Large intestine (tissue), 3 donors: ENCODE measurements around the gene IL2RA. TPM values are rescaled to one million over a fixed set of nuclear protein-coding genes. Genes with fewer than 3 reads are reported as not detected.
"Not testable (repeated sequence)": the region's sequence is repeated elsewhere in the genome, so short reads cannot be mapped to it uniquely, and the experiment has no call there.

ENCODE experiments used
- DNase-seq, 2 donors: peaks; one replicate each; pipeline versions ENCODE4 v3.0.0 to v3.0.0-alpha.2; 2013
- H3K27ac ChIP-seq: one replicate; pipeline ENCODE4 v1.5.1; 2013; ENCODE audit warnings: low read length
- H3K27me3 ChIP-seq: 2 replicates; pipeline ENCODE4 v1.6.1; 2013; ENCODE audit warnings: low read length; ENCODE audit not compliant: control insufficient read depth, insufficient read depth
- H3K36me3 ChIP-seq: 2 replicates; pipeline ENCODE4 v1.6.1; 2013; ENCODE audit warnings: low read length; ENCODE audit not compliant: control insufficient read depth, insufficient read depth
- H3K4me1 ChIP-seq: one replicate; pipeline ENCODE4 v1.6.1; 2013; ENCODE audit warnings: low read length; ENCODE audit not compliant: control insufficient read depth, insufficient read depth
- H3K4me3 ChIP-seq: one replicate; pipeline ENCODE4 v1.5.1; 2013; ENCODE audit warnings: low read length
- H3K9me3 ChIP-seq: one replicate; pipeline ENCODE4 v1.6.1; 2013; ENCODE audit warnings: mild to moderate bottlenecking, low read depth, low read length, moderate library complexity; ENCODE audit not compliant: control insufficient read depth
- whole genome bisulfite sequencing: methylation state at CpG from one replicate; pipeline ENCODE4 v1.1.5; 2013; ENCODE audit warnings: low lambda C conversion rate; ENCODE audit not compliant: insufficient coverage; 5-methylcytosine and 5-hydroxymethylcytosine counted together
- polyA plus RNA-seq: library from polyadenylated mRNA; unstranded; fragments of 120-200 nt; gene quantifications from one replicate; pipeline ENCODE4 v1.2.1, GENCODE V29; 2013

IL2RA gene
- polyA plus RNA-seq, 1 donor = 0.52 TPM

GRCh38 chr10:6048281-6049030, 13.7 kb downstream of the IL2RA start:
- H3K27ac ChIP-seq = no peak overlapping the region
- no peak for DNase-seq
- H3K9me3 ChIP-seq = no peaks in the 10 kb centered on the region
- H3K4me1 ChIP-seq = peaks cover 3% of the 10 kb centered on the region
- 88% methylated on average over 1 of the region's 7 CpGs for WGBS
- no peak overlapping the region for H3K4me3 ChIP-seq
- H3K27me3 ChIP-seq = peaks cover 13% of the 10 kb centered on the region
- no peaks in the 10 kb centered on the region for H3K36me3 ChIP-seq

DNA sequence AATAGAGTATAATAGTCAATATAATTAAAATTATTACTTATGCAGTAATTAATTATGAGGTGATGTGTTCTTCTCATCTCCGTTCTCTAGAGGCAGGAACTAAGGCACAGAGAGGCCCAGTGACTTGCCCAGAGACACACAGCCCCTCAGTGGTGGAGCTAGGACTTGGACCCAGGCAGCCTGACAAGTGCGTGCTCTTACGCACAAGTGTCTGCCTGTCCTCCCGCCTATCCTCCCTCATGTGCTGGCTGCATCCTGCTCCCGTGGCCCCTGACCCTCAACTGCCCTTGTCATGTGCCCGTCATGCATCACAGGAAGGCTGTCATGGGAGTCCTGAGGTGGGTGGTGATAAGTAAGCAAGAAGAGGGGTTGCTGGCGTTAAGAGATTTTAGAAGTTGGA, 14.3 kb downstream of the IL2RA start:
- H3K27ac ChIP-seq = no peak overlapping the region
- H3K9me3 ChIP-seq = no peaks in the 10 kb centered on the region
- WGBS = no CpG with 5 or more reads among the region's 7 CpGs
- H3K4me1 ChIP-seq = peaks cover 3% of the 10 kb centered on the region
- no peak for DNase-seq
- H3K4me3 ChIP-seq = no peak overlapping the region
- H3K27me3 ChIP-seq = peaks cover 13% of the 10 kb centered on the region
- no peaks in the 10 kb centered on the region for H3K36me3 ChIP-seq

GRCh38 chr10:6046773-6047611, 15.2 kb downstream of the IL2RA start:
- H3K27ac ChIP-seq = no peak overlapping the region
- peaks cover 13% of the 10 kb centered on the region for H3K27me3 ChIP-seq
- peaks cover 3% of the 10 kb centered on the region for H3K4me1 ChIP-seq
- H3K36me3 ChIP-seq = no peaks in the 10 kb centered on the region
- no peak overlapping the region for H3K4me3 ChIP-seq
- H3K9me3 ChIP-seq = no peaks in the 10 kb centered on the region
- DNase-seq = no peak
- WGBS = 80% methylated on average over 1 of the region's 14 CpGs

GRCh38 chr10:6045878-6046772, 16.0 kb downstream of the IL2RA start:
- Histone ChIP-seq H3K36me3 (no peaks in the 10 kb centered on the region), H3K9me3 (no peaks in the 10 kb centered on the region), H3K4me1 (peaks cover 2% of the 10 kb centered on the region), H3K27me3 (peaks cover 13% of the 10 kb centered on the region), H3K4me3 (no peak overlapping the region), H3K27ac (no peak overlapping the region)
- 60% methylated on average over 1 of the region's 9 CpGs for WGBS
- DNase-seq = no peak

GRCh38 chr10:6045314-6045848, 16.8 kb downstream of the IL2RA start:
- no peak overlapping the region for H3K27ac ChIP-seq
- no peak overlapping the region for H3K4me3 ChIP-seq
- peaks cover 13% of the 10 kb centered on the region for H3K27me3 ChIP-seq
- no peak for DNase-seq
- WGBS = 58% methylated on average over 5 of the region's 8 CpGs
- H3K4me1 ChIP-seq = no peaks in the 10 kb centered on the region
- no peaks in the 10 kb centered on the region for H3K9me3 ChIP-seq
- no peaks in the 10 kb centered on the region for H3K36me3 ChIP-seq

- WGBS = no CpG with 5 or more reads among the region's 4 CpGs
- DNase-seq = no peak
- H3K4me3 ChIP-seq = no peak overlapping the region
Measured at GRCh38 chr10:6044751-6045313, 17.3 kb downstream of the IL2RA start.

GRCh38 chr10:6044060-6044459, 18.1 kb downstream of the IL2RA start:
- no peak for DNase-seq
- no peaks in the 10 kb centered on the region for H3K36me3 ChIP-seq
- peaks cover 4% of the 10 kb centered on the region for H3K9me3 ChIP-seq
- no CpG with 5 or more reads among the region's 7 CpGs for WGBS
- H3K4me1 ChIP-seq = no peaks in the 10 kb centered on the region
- peaks cover 14% of the 10 kb centered on the region for H3K27me3 ChIP-seq
- H3K4me3 ChIP-seq = no peak overlapping the region
- H3K27ac ChIP-seq = no peak overlapping the region

More at GRCh38 chr10:6044751-6045313, 17.3 kb downstream of the IL2RA start:
- H3K4me1 ChIP-seq = no peaks in the 10 kb centered on the region
- peaks cover 11% of the 10 kb centered on the region for H3K27me3 ChIP-seq
- no peak overlapping the region for H3K27ac ChIP-seq
- no peaks in the 10 kb centered on the region for H3K36me3 ChIP-seq
- H3K9me3 ChIP-seq = no peaks in the 10 kb centered on the region

DNA sequence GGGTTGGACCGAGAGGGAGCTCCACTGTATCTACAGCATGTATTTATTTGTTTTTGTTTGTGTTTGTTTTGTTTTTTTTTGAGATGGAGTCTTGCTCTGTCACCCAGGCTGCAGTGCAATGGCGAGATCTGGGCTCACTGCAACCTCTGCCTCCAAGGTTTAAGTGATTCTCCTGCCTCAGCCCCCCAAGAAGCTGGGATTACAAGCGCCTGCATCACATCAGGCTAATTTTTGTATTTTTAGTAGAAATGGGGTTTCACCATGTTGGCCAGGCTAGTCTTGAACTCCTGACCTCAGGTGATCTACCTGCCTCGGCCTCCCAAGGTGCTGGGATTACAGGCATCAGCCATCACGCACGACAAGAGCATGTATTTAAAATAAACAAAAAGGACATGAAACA, 18.8 kb downstream of the IL2RA start:
- peaks cover 11% of the 10 kb centered on the region for H3K27me3 ChIP-seq

GRCh38 chr10:6040205-6040604, 22.0 kb downstream of the IL2RA start:
- no peak overlapping the region for H3K27ac ChIP-seq
- 95% methylated on average over 3 of the region's 5 CpGs for WGBS
- H3K27me3 ChIP-seq = peaks cover 15% of the 10 kb centered on the region
- DNase-seq = no peak
- peaks cover 4% of the 10 kb centered on the region for H3K9me3 ChIP-seq
- no peaks in the 10 kb centered on the region for H3K36me3 ChIP-seq
- no peaks in the 10 kb centered on the region for H3K4me1 ChIP-seq
- no peak overlapping the region for H3K4me3 ChIP-seq

More for the DNA sequence above, 18.8 kb downstream of the IL2RA start:
- DNase-seq, H3K9me3 ChIP-seq, H3K4me1 ChIP-seq, H3K27ac ChIP-seq, H3K4me3 ChIP-seq, H3K36me3 ChIP-seq: not testable (repeated sequence)
- WGBS = 60% methylated on average over 1 of the region's 6 CpGs
